OCI-LY1 (cell line): ENCODE measurements around the gene SLC5A11.

Experiments used
- EZH2 ChIP-seq: fragments of 200-600 bp; sonication (generic), shearing (Covaris generic); IDR thresholded peaks from 2 replicates; pipeline ENCODE4 v1.8.0; 2017; ENCODE audit warnings: borderline replicate concordance, mixed run types, mild to moderate bottlenecking, antibody characterized with exemption, low read length, moderate library complexity, mixed read lengths
- TF ChIP-seq, protein P1 (sequence below): fragments of 200-600 bp; sonication (generic), shearing (Covaris generic); IDR thresholded peaks from 2 replicates; pipeline ENCODE4 v1.5.1; 2017; ENCODE audit warnings: mild to moderate bottlenecking, antibody characterized with exemption, low read length, moderate library complexity, mixed read lengths

DNA sequence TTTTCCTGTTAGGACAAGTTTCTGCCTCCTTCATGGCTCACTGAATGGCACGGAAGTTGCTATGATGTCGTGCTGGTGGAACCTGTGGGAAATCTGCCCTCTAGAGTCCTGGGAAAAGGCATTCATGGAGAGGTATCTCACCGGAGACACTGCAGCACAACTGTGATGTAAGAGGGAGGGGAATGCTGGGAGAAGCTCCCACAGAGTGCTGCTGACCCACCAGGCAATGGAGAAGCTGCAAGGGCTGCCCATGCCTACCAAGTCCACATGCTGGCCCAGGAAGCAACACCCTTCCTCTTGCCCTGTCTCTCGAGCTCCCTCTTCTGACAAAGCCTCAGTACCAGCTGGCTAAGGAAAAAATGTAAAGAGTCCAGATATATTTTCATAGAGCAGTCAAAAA is 45.2 kb upstream of the SLC5A11 start:
- TF ChIP-seq, protein P1, sequence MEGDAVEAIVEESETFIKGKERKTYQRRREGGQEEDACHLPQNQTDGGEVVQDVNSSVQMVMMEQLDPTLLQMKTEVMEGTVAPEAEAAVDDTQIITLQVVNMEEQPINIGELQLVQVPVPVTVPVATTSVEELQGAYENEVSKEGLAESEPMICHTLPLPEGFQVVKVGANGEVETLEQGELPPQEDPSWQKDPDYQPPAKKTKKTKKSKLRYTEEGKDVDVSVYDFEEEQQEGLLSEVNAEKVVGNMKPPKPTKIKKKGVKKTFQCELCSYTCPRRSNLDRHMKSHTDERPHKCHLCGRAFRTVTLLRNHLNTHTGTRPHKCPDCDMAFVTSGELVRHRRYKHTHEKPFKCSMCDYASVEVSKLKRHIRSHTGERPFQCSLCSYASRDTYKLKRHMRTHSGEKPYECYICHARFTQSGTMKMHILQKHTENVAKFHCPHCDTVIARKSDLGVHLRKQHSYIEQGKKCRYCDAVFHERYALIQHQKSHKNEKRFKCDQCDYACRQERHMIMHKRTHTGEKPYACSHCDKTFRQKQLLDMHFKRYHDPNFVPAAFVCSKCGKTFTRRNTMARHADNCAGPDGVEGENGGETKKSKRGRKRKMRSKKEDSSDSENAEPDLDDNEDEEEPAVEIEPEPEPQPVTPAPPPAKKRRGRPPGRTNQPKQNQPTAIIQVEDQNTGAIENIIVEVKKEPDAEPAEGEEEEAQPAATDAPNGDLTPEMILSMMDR, result peak; percentile 40
- no peak for TF ChIP-seq EZH2
